ENCODE data around the gene FHIT.

The FHIT gene

GRCh38 chr3:60015032-60015705, 1236.1 kb downstream of the FHIT start:
- DNase-seq = no peak

- DNase-seq = no peak
Measured at GRCh38 chr3:60013241-60013640, 1238.0 kb downstream of the FHIT start.

- DNase-seq = no peak
Measured at GRCh38 chr3:60011218-60011617, 1240.0 kb downstream of the FHIT start.

- peak; percentile 1 for DNase-seq
Measured at GRCh38 chr3:60010781-60011180, 1240.5 kb downstream of the FHIT start.

- no peak for DNase-seq
Measured at GRCh38 chr3:60009931-60010478, 1241.2 kb downstream of the FHIT start.

- DNase-seq = no peak
Measured at GRCh38 chr3:60001369-60001768, 1249.9 kb downstream of the FHIT start.

GRCh38 chr3:60000311-60001105, 1250.7 kb downstream of the FHIT start:
- no peak for DNase-seq

GRCh38 chr3:59998058-59998457, 1253.2 kb downstream of the FHIT start:
- DNase-seq = no peak

- DNase-seq = no peak
Measured at GRCh38 chr3:59997583-59997982, 1253.7 kb downstream of the FHIT start.

- no peak for DNase-seq
Measured at GRCh38 chr3:59996056-59996455, 1255.2 kb downstream of the FHIT start.

GRCh38 chr3:59995563-59995962, 1255.7 kb downstream of the FHIT start:
- DNase-seq = no peak

- no peak for DNase-seq
Measured at GRCh38 chr3:59994732-59995304, 1256.4 kb downstream of the FHIT start.

GRCh38 chr3:59992578-59992977, 1258.7 kb downstream of the FHIT start:
- DNase-seq = no peak

- no peak for DNase-seq
Measured at GRCh38 chr3:59990915-59991314, 1260.3 kb downstream of the FHIT start.

GRCh38 chr3:59982510-59982909, 1268.7 kb downstream of the FHIT start:
- DNase-seq = no peak

GRCh38 chr3:59981377-59981776, 1269.9 kb downstream of the FHIT start:
- DNase-seq = no peak

GRCh38 chr3:59980576-59980975, 1270.7 kb downstream of the FHIT start:
- no peak for DNase-seq

- DNase-seq = no peak
Measured at GRCh38 chr3:59979542-59979941, 1271.7 kb downstream of the FHIT start.

GRCh38 chr3:59978979-59979378, 1272.3 kb downstream of the FHIT start:
- DNase-seq = no peak

- DNase-seq = no peak
Measured at GRCh38 chr3:59970796-59971195, 1280.5 kb downstream of the FHIT start.

GRCh38 chr3:59970376-59970775, 1280.9 kb downstream of the FHIT start:
- no peak for DNase-seq

GRCh38 chr3:59968513-59969045, 1282.7 kb downstream of the FHIT start:
- DNase-seq = no peak

GRCh38 chr3:59963676-59964075, 1287.6 kb downstream of the FHIT start:
- no peak for DNase-seq

All from effector CD8-positive, alpha-beta T cell (primary cell).